Karpas-422 (cell line): ENCODE results near the gene PAQR9. TPM values are rescaled to one million over a fixed set of nuclear protein-coding genes. Genes with fewer than 3 reads are reported as not detected.

ENCODE experiments used
- DNase-seq: peaks from one replicate; pipeline ENCODE4 v3.0.0-alpha.2; 2015
- H2AFZ ChIP-seq: fragments of 200-600 bp; sonication (generic); 2 replicates; pipeline ENCODE4 v1.6.1; 2014; ENCODE audit warnings: antibody characterized with exemption, low read length, mixed read lengths
- H3K27ac ChIP-seq: fragments of 200-600 bp; sonication (generic); 2 replicates; pipeline ENCODE4 v1.5.1; 2014; ENCODE audit warnings: mild to moderate bottlenecking, low read length, moderate library complexity
- H3K27me3 ChIP-seq: fragments of 200-600 bp; sonication (generic); 2 replicates; pipeline ENCODE4 v1.6.1; 2014; ENCODE audit warnings: low read length, mixed read lengths
- H3K36me3 ChIP-seq: fragments of 200-600 bp; sonication (generic); 2 replicates; pipeline ENCODE4 v1.6.1; 2014; ENCODE audit warnings: low read length, mixed read lengths; ENCODE audit not compliant: insufficient read depth
- H3K4me1 ChIP-seq: fragments of 200-600 bp; sonication (generic); 2 replicates; pipeline ENCODE4 v1.6.1; 2014; ENCODE audit warnings: mild to moderate bottlenecking, low read length, mixed read lengths
- H3K4me2 ChIP-seq: fragments of 200-600 bp; sonication (generic); 2 replicates; pipeline ENCODE4 v1.6.1; 2014; ENCODE audit warnings: low read length, low read depth, mild to moderate bottlenecking; ENCODE audit not compliant: poor library complexity, severe bottlenecking
- H3K4me3 ChIP-seq: fragments of 200-600 bp; sonication (generic); 2 replicates; pipeline ENCODE4 v1.5.1; 2014; ENCODE audit warnings: mild to moderate bottlenecking, antibody characterized with exemption, low read length, mixed read lengths
- H3K79me2 ChIP-seq: fragments of 200-600 bp; sonication (generic); 2 replicates; pipeline ENCODE4 v1.6.1; 2014; ENCODE audit warnings: mild to moderate bottlenecking, low read length, mixed read lengths
- H3K9ac ChIP-seq: fragments of 200-600 bp; sonication (generic); 2 replicates; pipeline ENCODE4 v1.6.0; 2014; ENCODE audit warnings: low read length
- H3K9me2 ChIP-seq: fragments of 200-600 bp; sonication (generic), shearing (Covaris generic); replicated peaks from 2 replicates; pipeline ENCODE4 v1.6.0; 2014; ENCODE audit warnings: mild to moderate bottlenecking, low read length, moderate library complexity; ENCODE audit not compliant: insufficient read depth
- H3K9me3 ChIP-seq: fragments of 300-700, 200-600 bp; sonication (generic); 2 replicates; pipeline ENCODE4 v1.6.1; 2014; ENCODE audit warnings: low read length, mixed read lengths
- H4K20me1 ChIP-seq: fragments of 200-600 bp; sonication (generic); 2 replicates; pipeline ENCODE4 v1.6.1; 2014; ENCODE audit warnings: mild to moderate bottlenecking, antibody characterized with exemption, low read length, low read depth; ENCODE audit not compliant: insufficient read depth
- total RNA-seq: library from RNA; depleted of rRNA; stranded (reverse); fragments of >200 nt; shearing (Covaris generic); gene quantifications from 2 replicates; pipeline ENCODE4 v1.2.3, GENCODE V29; 2014; ENCODE audit warnings: low replicate concordance

PAQR9 gene
- total RNA-seq, 1 experiment from 2014 or later: not detected

GRCh38 chr3:143001034-143001368 lies 37.5 kb upstream of the PAQR9 start:
- H3K79me2 ChIP-seq: peaks cover 53% of the 10 kb centered on the region
- no peaks in the 10 kb centered on the region for H3K9me2 ChIP-seq
- H3K4me2 ChIP-seq: peak overlapping the region; percentile 93
- 0 out of 2 replicates have a peak, but pooled peaks cover 3% of the 10 kb centered on the region for H3K36me3 ChIP-seq
- peak overlapping the region; percentile 99 for H3K4me3 ChIP-seq
- peaks cover 38% of the 10 kb centered on the region for H3K4me1 ChIP-seq
- H3K9me3 ChIP-seq: no peaks in the 10 kb centered on the region
- H3K27me3 ChIP-seq: no peaks in the 10 kb centered on the region
- DNase-seq: peak; percentile 93
- peak overlapping the region; percentile 94 for H3K9ac ChIP-seq
- H3K27ac ChIP-seq: peak overlapping the region; percentile 80
- peak overlapping the region; percentile 88 for H2AFZ ChIP-seq
- H4K20me1 ChIP-seq: peaks cover 14% of the 10 kb centered on the region

- Histone ChIP-seq H3K4me2 (peak overlapping the region; percentile 93), H3K9me2 (no peaks in the 10 kb centered on the region), H3K9me3 (no peaks in the 10 kb centered on the region), H3K4me3 (peak overlapping the region; percentile 99), H3K9ac (peak overlapping the region; percentile 94), H3K27ac (peak overlapping the region; percentile 80), H3K36me3 (0 out of 2 replicates have a peak, but pooled peaks cover 3% of the 10 kb centered on the region), H2AFZ (peak overlapping the region; percentile 88), H3K4me1 (peaks cover 34% of the 10 kb centered on the region), H3K27me3 (no peaks in the 10 kb centered on the region), H4K20me1 (peaks cover 9% of the 10 kb centered on the region), H3K79me2 (peaks cover 48% of the 10 kb centered on the region)
- no peak for DNase-seq
Measured at GRCh38 chr3:143000528-143000927, 37.1 kb upstream of the PAQR9 start.

- Histone ChIP-seq H3K4me3 (no peak overlapping the region), H3K9me2 (no peaks in the 10 kb centered on the region), H3K27me3 (no peaks in the 10 kb centered on the region), H3K79me2 (peaks cover 42% of the 10 kb centered on the region), H3K27ac (no peak overlapping the region), H3K9me3 (no peaks in the 10 kb centered on the region), H4K20me1 (peaks cover 3% of the 10 kb centered on the region), H2AFZ (no peak overlapping the region), H3K36me3 (no peaks in the 10 kb centered on the region), H3K4me1 (peaks cover 27% of the 10 kb centered on the region), H3K9ac (no peak overlapping the region), H3K4me2 (peak overlapping the region; percentile 93)
- DNase-seq: no peak
Measured at GRCh38 chr3:142999881-143000280, 36.4 kb upstream of the PAQR9 start.

GRCh38 chr3:142998439-142998838 lies 35.0 kb upstream of the PAQR9 start:
- no peak for DNase-seq

DNA sequence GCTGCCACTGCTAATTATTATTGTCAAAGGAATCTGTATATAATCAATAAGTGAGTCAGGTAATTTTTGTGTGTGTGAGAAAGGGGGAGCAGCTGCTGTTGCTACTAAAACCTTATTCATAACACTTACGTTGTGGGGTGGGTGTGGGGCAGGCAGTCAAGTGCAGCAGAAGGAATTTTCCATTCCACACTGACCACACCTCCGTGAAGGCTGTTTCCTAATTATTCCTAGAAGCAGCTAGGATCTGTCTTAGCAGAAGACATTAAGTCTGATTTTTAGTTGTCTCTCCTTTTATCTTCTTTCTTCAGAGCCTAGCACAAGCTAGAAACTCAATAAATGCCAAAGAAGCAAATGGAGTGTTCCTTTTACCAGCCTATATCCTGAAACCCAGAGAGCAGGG lies 33.9 kb upstream of the PAQR9 start:
- DNase-seq: no peak
- Histone ChIP-seq H3K79me2 (peaks cover 17% of the 10 kb centered on the region), H2AFZ (no peak overlapping the region), H3K4me2 (no peak overlapping the region), H3K9me3 (no peaks in the 10 kb centered on the region), H3K4me3 (no peak overlapping the region), H3K4me1 (peaks cover 13% of the 10 kb centered on the region), H3K27me3 (no peaks in the 10 kb centered on the region), H3K36me3 (no peaks in the 10 kb centered on the region), H3K9me2 (no peaks in the 10 kb centered on the region), H4K20me1 (no peaks in the 10 kb centered on the region), H3K9ac (no peak overlapping the region), H3K27ac (no peak overlapping the region)

More at GRCh38 chr3:142998439-142998838, 35.0 kb upstream of the PAQR9 start:
- Histone ChIP-seq H3K36me3 (no peaks in the 10 kb centered on the region), H3K27ac (no peak overlapping the region), H3K4me3 (no peak overlapping the region), H3K79me2 (peaks cover 28% of the 10 kb centered on the region), H2AFZ (no peak overlapping the region), H3K9me3 (no peaks in the 10 kb centered on the region), H3K4me1 (peaks cover 19% of the 10 kb centered on the region), H3K4me2 (no peak overlapping the region), H4K20me1 (no peaks in the 10 kb centered on the region), H3K9me2 (no peaks in the 10 kb centered on the region), H3K27me3 (no peaks in the 10 kb centered on the region), H3K9ac (no peak overlapping the region)

GRCh38 chr3:142993958-142994442 lies 30.5 kb upstream of the PAQR9 start:
- Histone ChIP-seq H3K79me2 (no peaks in the 10 kb centered on the region), H2AFZ (no peak overlapping the region), H4K20me1 (no peaks in the 10 kb centered on the region), H3K9me2 (no peaks in the 10 kb centered on the region), H3K27me3 (no peaks in the 10 kb centered on the region), H3K4me1 (peaks cover 6% of the 10 kb centered on the region), H3K4me2 (no peak overlapping the region), H3K9ac (no peak overlapping the region), H3K4me3 (no peak overlapping the region), H3K36me3 (no peaks in the 10 kb centered on the region), H3K27ac (no peak overlapping the region), H3K9me3 (no peaks in the 10 kb centered on the region)
- DNase-seq: peak; percentile 80

DNA sequence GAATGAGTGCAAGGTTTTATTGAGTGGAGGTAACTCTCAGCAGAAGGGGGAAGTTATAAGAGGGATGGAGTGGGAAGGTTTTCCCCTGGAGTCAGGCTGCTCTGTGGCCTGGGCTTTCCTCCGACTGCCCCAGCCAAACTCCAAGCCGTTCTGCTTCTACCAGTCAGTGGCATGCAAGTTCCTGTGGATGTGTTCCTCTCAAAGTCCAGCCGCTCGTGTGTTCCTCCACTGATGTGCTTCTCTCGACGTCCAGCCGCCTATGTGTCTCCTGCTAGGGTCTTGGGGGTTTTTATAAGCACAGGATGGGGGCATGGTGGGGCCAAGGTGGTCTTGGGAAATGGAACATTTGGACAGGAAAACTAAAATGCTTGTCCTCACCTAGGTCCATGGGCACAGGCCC lies 28.8 kb upstream of the PAQR9 start:
- no peak for DNase-seq

GRCh38 chr3:142990721-142991120 lies 27.2 kb upstream of the PAQR9 start:
- no peak for DNase-seq
- Histone ChIP-seq H4K20me1 (no peaks in the 10 kb centered on the region), H3K27me3 (no peaks in the 10 kb centered on the region), H3K9me2 (no peaks in the 10 kb centered on the region), H3K36me3 (no peaks in the 10 kb centered on the region), H3K4me3 (no peak overlapping the region), H3K4me2 (no peak overlapping the region), H2AFZ (no peak overlapping the region), H3K27ac (no peak overlapping the region), H3K4me1 (peaks cover 8% of the 10 kb centered on the region; the same call in 1 of the 2 replicates), H3K9ac (no peak overlapping the region), H3K9me3 (no peaks in the 10 kb centered on the region), H3K79me2 (no peaks in the 10 kb centered on the region)

More for the DNA sequence above, 28.8 kb upstream of the PAQR9 start:
- Histone ChIP-seq H3K36me3 (no peaks in the 10 kb centered on the region), H3K9me3 (no peaks in the 10 kb centered on the region), H4K20me1 (no peaks in the 10 kb centered on the region), H3K4me1 (peaks cover 6% of the 10 kb centered on the region; the same call in 1 of the 2 replicates), H3K9ac (no peak overlapping the region), H3K4me3 (no peak overlapping the region), H3K9me2 (no peaks in the 10 kb centered on the region), H3K4me2 (no peak overlapping the region), H3K79me2 (no peaks in the 10 kb centered on the region), H3K27ac (no peak overlapping the region), H2AFZ (no peak overlapping the region), H3K27me3 (no peaks in the 10 kb centered on the region)
